Germinal center (tissue), 1 donor: Measurements from ENCODE around the gene MRPL28.
"Not testable (repeated sequence)": the region's sequence is repeated elsewhere in the genome, so short reads cannot be mapped to it uniquely, and the experiment has no call there.

ENCODE experiments used
- DNase-seq: peaks from one replicate; pipeline ENCODE4 v3.0.0; 2012; ENCODE audit warnings: mixed read lengths, low spot score

Gene MRPL28

GRCh38 chr16:370443-370842 is at the start of gene MRPL28:
Gene MRPL28, minus strand, starts transcription at chr16:370538. Its CDS starts 320 bp downstream, at chr16:370218.
- DNase-seq: peak; percentile 96

- not testable (repeated sequence) for DNase-seq
Measured at GRCh38 chr16:415170-415498, 44.8 kb upstream of the MRPL28 start.

GRCh38 chr16:414395-415169 is 44.2 kb upstream of the MRPL28 start:
- no peak for DNase-seq

GRCh38 chr16:411576-412265 is 41.4 kb upstream of the MRPL28 start:
- DNase-seq: no peak

- DNase-seq: no peak
Measured at GRCh38 chr16:410516-411178, 40.3 kb upstream of the MRPL28 start.

GRCh38 chr16:407253-407652 is 36.9 kb upstream of the MRPL28 start:
- no peak for DNase-seq

GRCh38 chr16:405548-406506 is 35.5 kb upstream of the MRPL28 start:
- no peak for DNase-seq

- no peak for DNase-seq
Measured at GRCh38 chr16:404971-405486, 34.7 kb upstream of the MRPL28 start.

GRCh38 chr16:401468-402348 is 31.4 kb upstream of the MRPL28 start, which contains the start of gene DECR2:
Gene DECR2, plus strand, starts transcription at chr16:401885. Its CDS starts 79 bp downstream, at chr16:401964.
- DNase-seq: peak; percentile 97

- no peak for DNase-seq
Measured at GRCh38 chr16:400061-400591, 29.8 kb upstream of the MRPL28 start.

- no peak for DNase-seq
Measured at GRCh38 chr16:399340-400019, 29.1 kb upstream of the MRPL28 start.

GRCh38 chr16:398561-399339 is 28.4 kb upstream of the MRPL28 start:
- DNase-seq: no peak

- DNase-seq: no peak
Measured at GRCh38 chr16:397736-398332, 27.5 kb upstream of the MRPL28 start.

- DNase-seq: no peak
Measured at GRCh38 chr16:397135-397661, 26.9 kb upstream of the MRPL28 start, which contains the start of gene NME4. Gene NME4, plus strand, starts transcription at chr16:397199. Its CDS starts 24 bp downstream, at chr16:397223.

- no peak for DNase-seq
Measured at GRCh38 chr16:396605-397004, 26.3 kb upstream of the MRPL28 start.

GRCh38 chr16:396199-396598 is 25.9 kb upstream of the MRPL28 start:
- DNase-seq: no peak

- DNase-seq: no peak
Measured at GRCh38 chr16:392450-393030, 22.2 kb upstream of the MRPL28 start.

- peak; percentile 54 for DNase-seq
Measured at GRCh38 chr16:391885-392335, 21.6 kb upstream of the MRPL28 start.
